Skin epidermis (tissue), 12 donors: Measurements from ENCODE around the gene RTP3.
"Not testable (repeated sequence)": the region's sequence is repeated elsewhere in the genome, so short reads cannot be mapped to it uniquely, and the experiment has no call there.

Experiments used
- H3K27ac ChIP-seq, 21 experiments: fragments of 200-600 bp; sonication (generic) in 11 of 21; one replicate each; pipeline ENCODE4 v1.5.0; 2020; ENCODE audit warnings: mild to moderate bottlenecking in 3 of 21, inconsistent platforms in 2 of 21, moderate library complexity in 2 of 21
- H3K4me3 ChIP-seq, 7 experiments: fragments of 200-600 bp; sonication (generic) in 2 of 7; one replicate each; pipeline ENCODE4 v1.5.0; 2020; ENCODE audit warnings: inconsistent platforms in 2 of 7, mild to moderate bottlenecking in 2 of 7, moderate library complexity in 1 of 7

RTP3 gene

GRCh38 chr3:46489381-46489780, 8.4 kb upstream of the RTP3 start:
- Histone ChIP-seq H3K4me3 (no peak overlapping the region), H3K27ac (peak overlapping the region in 3 of 21 experiments; percentile 10 to 61 (median 33))

- Histone ChIP-seq H3K27ac (peak overlapping the region in 2 of 21 experiments; percentile 10 to 33), H3K4me3 (no peak overlapping the region)
These were observed 7.9 kb upstream of the RTP3 start for GRCh38 chr3:46489875-46490274.

GRCh38 chr3:46490338-46491084, 7.3 kb upstream of the RTP3 start:
- Histone ChIP-seq H3K4me3 (no peak overlapping the region), H3K27ac (no peak overlapping the region)

- Histone ChIP-seq H3K27ac (no peak overlapping the region), H3K4me3 (no peak overlapping the region)
These were observed 6.4 kb upstream of the RTP3 start for GRCh38 chr3:46491089-46492070.

GRCh38 chr3:46492890-46493547, 4.8 kb upstream of the RTP3 start:
- Histone ChIP-seq H3K4me3 (no peak overlapping the region), H3K27ac (no peak overlapping the region)

- H3K27ac ChIP-seq, H3K4me3 ChIP-seq: not testable (repeated sequence)
These were observed 3.3 kb upstream of the RTP3 start for GRCh38 chr3:46494491-46494890.

- Histone ChIP-seq H3K27ac (no peak overlapping the region), H3K4me3 (no peak overlapping the region)
These were observed 1.8 kb upstream of the RTP3 start for GRCh38 chr3:46495901-46496456.

GRCh38 chr3:46496746-46497555, 825 bp upstream of the RTP3 start:
- H3K4me3 ChIP-seq = no peak overlapping the region

GRCh38 chr3:46498916-46499519, 1.2 kb downstream of the RTP3 start:
- no peak overlapping the region for H3K4me3 ChIP-seq
- H3K27ac ChIP-seq = no peak overlapping the region

More at GRCh38 chr3:46496746-46497555, 825 bp upstream of the RTP3 start:
- no peak overlapping the region for H3K27ac ChIP-seq

- Histone ChIP-seq H3K4me3 (no peak overlapping the region), H3K27ac (no peak overlapping the region)
These were observed 3.2 kb downstream of the RTP3 start for GRCh38 chr3:46500656-46501635.

GRCh38 chr3:46501702-46502101, 3.9 kb downstream of the RTP3 start:
- no peak overlapping the region for H3K4me3 ChIP-seq
- H3K27ac ChIP-seq = no peak overlapping the region

- Histone ChIP-seq H3K4me3 (no peak overlapping the region), H3K27ac (no peak overlapping the region)
These were observed 5.6 kb downstream of the RTP3 start for GRCh38 chr3:46503200-46503874.

GRCh38 chr3:46504789-46505188, 7.0 kb downstream of the RTP3 start:
- Histone ChIP-seq H3K27ac (no peak overlapping the region), H3K4me3 (no peak overlapping the region)

GRCh38 chr3:46505953-46506352, 8.2 kb downstream of the RTP3 start:
- Histone ChIP-seq H3K27ac (no peak overlapping the region), H3K4me3 (no peak overlapping the region)

- no peak overlapping the region for H3K27ac ChIP-seq
- no peak overlapping the region for H3K4me3 ChIP-seq
These were observed 8.8 kb downstream of the RTP3 start for GRCh38 chr3:46506526-46506925.

GRCh38 chr3:46508850-46509591, 11.2 kb downstream of the RTP3 start:
- Histone ChIP-seq H3K4me3 (no peak overlapping the region), H3K27ac (no peak overlapping the region)
